ENCODE measurements around the gene EPHA7. TPM values are rescaled to one million over a fixed set of nuclear protein-coding genes. Genes with fewer than 3 reads are reported as not detected.

The EPHA7 gene
- total RNA-seq, 2 experiments from 2014 or later: not detected

GRCh38 chr6:93307505-93308409 lies 111.6 kb downstream of the EPHA7 start:
- POLR2A ChIA-PET: no interaction called here
- no peaks in the 10 kb centered on the region for H3K36me3 Mint-ChIP-seq (ENCODE audit: low read depth)
- no peaks in the 10 kb centered on the region for H3K9me3 Mint-ChIP-seq (ENCODE audit: insufficient read depth)
- no peak for ATAC-seq
- H3K27ac Mint-ChIP-seq: no peak overlapping the region
- CTCF ChIA-PET: no interaction called here
- no peaks in the 10 kb centered on the region for H3K27me3 Mint-ChIP-seq (ENCODE audit: low read depth)
- no peak overlapping the region for H3K4me3 Mint-ChIP-seq
- H3K4me1 Mint-ChIP-seq (ENCODE audit: low read depth): no peaks in the 10 kb centered on the region
- DNase-seq: no peak

- no peak overlapping the region for H3K4me3 Mint-ChIP-seq
- H3K36me3 Mint-ChIP-seq (ENCODE audit: low read depth): no peaks in the 10 kb centered on the region
- H3K9me3 Mint-ChIP-seq (ENCODE audit: insufficient read depth): no peaks in the 10 kb centered on the region
- no peak overlapping the region for H3K27ac Mint-ChIP-seq
- ChIA-PET CTCF (no interaction called here), POLR2A (no interaction called here)
- no peaks in the 10 kb centered on the region for H3K27me3 Mint-ChIP-seq (ENCODE audit: low read depth)
- no peak for DNase-seq
- ATAC-seq: no peak
- no peaks in the 10 kb centered on the region for H3K4me1 Mint-ChIP-seq (ENCODE audit: low read depth)
These were observed 114.3 kb downstream of the EPHA7 start for GRCh38 chr6:93305088-93305487.

- H3K27ac Mint-ChIP-seq: no peak overlapping the region
These were observed 114.9 kb downstream of the EPHA7 start for GRCh38 chr6:93304505-93304904.

GRCh38 chr6:93300661-93301060 lies 118.7 kb downstream of the EPHA7 start:
- CTCF ChIA-PET: no interaction called here

More at GRCh38 chr6:93304505-93304904, 114.9 kb downstream of the EPHA7 start:
- H3K27me3 Mint-ChIP-seq (ENCODE audit: low read depth): no peaks in the 10 kb centered on the region
- H3K4me1 Mint-ChIP-seq (ENCODE audit: low read depth): no peaks in the 10 kb centered on the region
- CTCF ChIA-PET: no interaction called here
- no peak for ATAC-seq
- POLR2A ChIA-PET: no interaction called here
- no peak for DNase-seq
- no peak overlapping the region for H3K4me3 Mint-ChIP-seq
- H3K9me3 Mint-ChIP-seq (ENCODE audit: insufficient read depth): no peaks in the 10 kb centered on the region
- H3K36me3 Mint-ChIP-seq (ENCODE audit: low read depth): no peaks in the 10 kb centered on the region

GRCh38 chr6:93299622-93300021 lies 119.7 kb downstream of the EPHA7 start:
- no peak overlapping the region for H3K4me3 Mint-ChIP-seq
- no peak overlapping the region for H3K27ac Mint-ChIP-seq
- no peak for DNase-seq
- H3K27me3 Mint-ChIP-seq (ENCODE audit: low read depth): no peaks in the 10 kb centered on the region
- ATAC-seq: no peak
- POLR2A ChIA-PET: no interaction called here
- no peaks in the 10 kb centered on the region for H3K4me1 Mint-ChIP-seq (ENCODE audit: low read depth)
- H3K9me3 Mint-ChIP-seq (ENCODE audit: insufficient read depth): no peaks in the 10 kb centered on the region
- CTCF ChIA-PET: no interaction called here
- no peaks in the 10 kb centered on the region for H3K36me3 Mint-ChIP-seq (ENCODE audit: low read depth)

More at GRCh38 chr6:93300661-93301060, 118.7 kb downstream of the EPHA7 start:
- DNase-seq (no peak), ATAC-seq (no peak)
- Mint-ChIP-seq H3K4me3 (no peak overlapping the region), H3K9me3 (ENCODE audit: insufficient read depth) (no peaks in the 10 kb centered on the region), H3K27ac (no peak overlapping the region), H3K27me3 (ENCODE audit: low read depth) (no peaks in the 10 kb centered on the region), H3K36me3 (ENCODE audit: low read depth) (no peaks in the 10 kb centered on the region), H3K4me1 (ENCODE audit: low read depth) (no peaks in the 10 kb centered on the region)
- POLR2A ChIA-PET: no interaction called here

- H3K36me3 Mint-ChIP-seq (ENCODE audit: low read depth): no peaks in the 10 kb centered on the region
- DNase-seq (no peak), ATAC-seq (no peak)
- no peaks in the 10 kb centered on the region for H3K27me3 Mint-ChIP-seq (ENCODE audit: low read depth)
- no peak overlapping the region for H3K4me3 Mint-ChIP-seq
- H3K9me3 Mint-ChIP-seq (ENCODE audit: insufficient read depth): no peaks in the 10 kb centered on the region
- ChIA-PET POLR2A (no interaction called here), CTCF (no interaction called here)
- no peaks in the 10 kb centered on the region for H3K4me1 Mint-ChIP-seq (ENCODE audit: low read depth)
- H3K27ac Mint-ChIP-seq: no peak overlapping the region
These were observed 123.7 kb downstream of the EPHA7 start for GRCh38 chr6:93295631-93296030.

GRCh38 chr6:93294879-93295278 lies 124.5 kb downstream of the EPHA7 start:
- ATAC-seq (no peak), DNase-seq (no peak)
- no peaks in the 10 kb centered on the region for H3K4me1 Mint-ChIP-seq (ENCODE audit: low read depth)
- H3K36me3 Mint-ChIP-seq (ENCODE audit: low read depth): no peaks in the 10 kb centered on the region
- no peaks in the 10 kb centered on the region for H3K9me3 Mint-ChIP-seq (ENCODE audit: insufficient read depth)
- ChIA-PET CTCF (no interaction called here), POLR2A (no interaction called here)
- H3K27ac Mint-ChIP-seq: no peak overlapping the region
- H3K27me3 Mint-ChIP-seq (ENCODE audit: low read depth): no peaks in the 10 kb centered on the region
- no peak overlapping the region for H3K4me3 Mint-ChIP-seq

GRCh38 chr6:93293872-93294271 lies 125.5 kb downstream of the EPHA7 start:
- Mint-ChIP-seq H3K27me3 (ENCODE audit: low read depth) (no peaks in the 10 kb centered on the region), H3K27ac (no peak overlapping the region), H3K4me1 (ENCODE audit: low read depth) (no peaks in the 10 kb centered on the region), H3K36me3 (ENCODE audit: low read depth) (no peaks in the 10 kb centered on the region), H3K4me3 (no peak overlapping the region), H3K9me3 (ENCODE audit: insufficient read depth) (no peaks in the 10 kb centered on the region)
- no peak for ATAC-seq
- DNase-seq: no peak
- POLR2A ChIA-PET: no interaction called here
- CTCF ChIA-PET: no interaction called here

GRCh38 chr6:93293460-93293859 lies 125.9 kb downstream of the EPHA7 start:
- no peak for DNase-seq
- ChIA-PET POLR2A (no interaction called here), CTCF (no interaction called here)
- H3K4me1 Mint-ChIP-seq (ENCODE audit: low read depth): no peaks in the 10 kb centered on the region
- no peak overlapping the region for H3K27ac Mint-ChIP-seq
- no peak for ATAC-seq
- no peak overlapping the region for H3K4me3 Mint-ChIP-seq
- no peaks in the 10 kb centered on the region for H3K27me3 Mint-ChIP-seq (ENCODE audit: low read depth)
- no peaks in the 10 kb centered on the region for H3K36me3 Mint-ChIP-seq (ENCODE audit: low read depth)
- H3K9me3 Mint-ChIP-seq (ENCODE audit: insufficient read depth): no peaks in the 10 kb centered on the region

GRCh38 chr6:93282521-93283031 lies 136.8 kb downstream of the EPHA7 start:
- H3K27ac Mint-ChIP-seq: no peak overlapping the region
- no peak for ATAC-seq
- no peaks in the 10 kb centered on the region for H3K4me1 Mint-ChIP-seq (ENCODE audit: low read depth)
- DNase-seq: no peak
- POLR2A ChIA-PET: no interaction called here
- no peak overlapping the region for H3K4me3 Mint-ChIP-seq
- H3K36me3 Mint-ChIP-seq (ENCODE audit: low read depth): no peaks in the 10 kb centered on the region
- no peaks in the 10 kb centered on the region for H3K27me3 Mint-ChIP-seq (ENCODE audit: low read depth)
- peaks cover 6% of the 10 kb centered on the region for H3K9me3 Mint-ChIP-seq (ENCODE audit: insufficient read depth)
- CTCF ChIA-PET: no interaction called here

GRCh38 chr6:93278241-93278640 lies 141.1 kb downstream of the EPHA7 start:
- CTCF ChIA-PET: no interaction called here
- H3K4me1 Mint-ChIP-seq (ENCODE audit: low read depth): no peaks in the 10 kb centered on the region
- H3K36me3 Mint-ChIP-seq (ENCODE audit: low read depth): no peaks in the 10 kb centered on the region
- H3K27me3 Mint-ChIP-seq (ENCODE audit: low read depth): no peaks in the 10 kb centered on the region
- peaks cover 2% of the 10 kb centered on the region for H3K9me3 Mint-ChIP-seq (ENCODE audit: insufficient read depth)
- ATAC-seq (no peak), DNase-seq (no peak)
- POLR2A ChIA-PET: no interaction called here
- no peak overlapping the region for H3K4me3 Mint-ChIP-seq
- no peak overlapping the region for H3K27ac Mint-ChIP-seq

GRCh38 chr6:93272896-93273295 lies 146.5 kb downstream of the EPHA7 start:
- Mint-ChIP-seq H3K36me3 (ENCODE audit: low read depth) (no peaks in the 10 kb centered on the region), H3K4me3 (no peak overlapping the region), H3K9me3 (ENCODE audit: insufficient read depth) (no peaks in the 10 kb centered on the region), H3K27ac (no peak overlapping the region), H3K27me3 (ENCODE audit: low read depth) (no peaks in the 10 kb centered on the region), H3K4me1 (ENCODE audit: low read depth) (no peaks in the 10 kb centered on the region)
- ChIA-PET POLR2A (no interaction called here), CTCF (no interaction called here)
- ATAC-seq (no peak), DNase-seq (no peak)

- POLR2A ChIA-PET: no interaction called here
- CTCF ChIA-PET: no interaction called here
- H3K9me3 Mint-ChIP-seq (ENCODE audit: insufficient read depth): no peaks in the 10 kb centered on the region
- H3K27ac Mint-ChIP-seq: no peak overlapping the region
- no peaks in the 10 kb centered on the region for H3K4me1 Mint-ChIP-seq (ENCODE audit: low read depth)
- H3K36me3 Mint-ChIP-seq (ENCODE audit: low read depth): no peaks in the 10 kb centered on the region
- H3K27me3 Mint-ChIP-seq (ENCODE audit: low read depth): no peaks in the 10 kb centered on the region
- ATAC-seq (no peak), DNase-seq (no peak)
- H3K4me3 Mint-ChIP-seq: no peak overlapping the region
These were observed 147.1 kb downstream of the EPHA7 start for GRCh38 chr6:93272211-93272610.

Data from activated CD8-positive, alpha-beta T cell treated with anti-CD3 and anti-CD28 coated beads, Interleukin-2, amount 10 ng/mL, durations not matched to agents 7 days and 5 days (primary cell).